ENCODE data around the gene TP53I3. TPM values are rescaled to one million over a fixed set of nuclear protein-coding genes. Genes with fewer than 3 reads are reported as not detected.
A peak's percentile ranks its signal among the peaks of the same experiment; 100 is the strongest.
"Not testable (repeated sequence)": the region's sequence is repeated elsewhere in the genome, so short reads cannot be mapped to it uniquely, and the experiment has no call there.

Gene TP53I3
- total RNA-seq, 4 donors from 2014 or later: 69.5 to 129 (median 84.7) TPM

DNA sequence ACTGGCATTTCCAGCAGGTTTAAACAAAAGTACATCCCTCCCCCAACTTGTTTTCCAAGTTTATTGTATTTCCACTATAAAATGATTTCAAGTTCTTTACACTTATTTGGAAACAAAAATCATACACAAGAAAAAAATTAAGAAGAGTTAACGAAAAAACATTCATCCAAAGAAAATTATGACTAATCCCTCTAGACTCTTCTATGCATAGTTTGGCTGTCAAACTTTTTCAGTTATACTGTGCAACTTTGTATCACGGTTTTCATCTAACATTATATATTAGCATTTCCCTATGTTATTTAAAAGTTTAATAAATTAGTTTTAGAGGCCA, 38.1 kb downstream of the TP53I3 start:
- DNase-seq: no peak
- TF ChIP-seq, protein P1, sequence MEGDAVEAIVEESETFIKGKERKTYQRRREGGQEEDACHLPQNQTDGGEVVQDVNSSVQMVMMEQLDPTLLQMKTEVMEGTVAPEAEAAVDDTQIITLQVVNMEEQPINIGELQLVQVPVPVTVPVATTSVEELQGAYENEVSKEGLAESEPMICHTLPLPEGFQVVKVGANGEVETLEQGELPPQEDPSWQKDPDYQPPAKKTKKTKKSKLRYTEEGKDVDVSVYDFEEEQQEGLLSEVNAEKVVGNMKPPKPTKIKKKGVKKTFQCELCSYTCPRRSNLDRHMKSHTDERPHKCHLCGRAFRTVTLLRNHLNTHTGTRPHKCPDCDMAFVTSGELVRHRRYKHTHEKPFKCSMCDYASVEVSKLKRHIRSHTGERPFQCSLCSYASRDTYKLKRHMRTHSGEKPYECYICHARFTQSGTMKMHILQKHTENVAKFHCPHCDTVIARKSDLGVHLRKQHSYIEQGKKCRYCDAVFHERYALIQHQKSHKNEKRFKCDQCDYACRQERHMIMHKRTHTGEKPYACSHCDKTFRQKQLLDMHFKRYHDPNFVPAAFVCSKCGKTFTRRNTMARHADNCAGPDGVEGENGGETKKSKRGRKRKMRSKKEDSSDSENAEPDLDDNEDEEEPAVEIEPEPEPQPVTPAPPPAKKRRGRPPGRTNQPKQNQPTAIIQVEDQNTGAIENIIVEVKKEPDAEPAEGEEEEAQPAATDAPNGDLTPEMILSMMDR (IDR thresholded peaks at IDR 0.05): no peak
- TF ChIP-seq POLR2A (IDR thresholded peaks at IDR 0.05): no peak
- H3K4me1 ChIP-seq: peaks cover 8 to 52% (median 11%) of the 10 kb centered on the region in 3 donors
- no peaks in the 10 kb centered on the region for H3K27me3 ChIP-seq
- H3K27ac ChIP-seq: peak overlapping the region in 2 of 4 donors; percentile 84
- H3K4me3 ChIP-seq: peak overlapping the region; percentile 53 to 82 (median 74)
- WGBS, 2 donors: 0 to 1% methylated on average over 2 of the region's 2 CpGs
- intact Hi-C loops (cut with DNase I): no loop called here
- no peaks in the 10 kb centered on the region for H3K36me3 ChIP-seq
- no peaks in the 10 kb centered on the region for H3K9me3 ChIP-seq

DNA sequence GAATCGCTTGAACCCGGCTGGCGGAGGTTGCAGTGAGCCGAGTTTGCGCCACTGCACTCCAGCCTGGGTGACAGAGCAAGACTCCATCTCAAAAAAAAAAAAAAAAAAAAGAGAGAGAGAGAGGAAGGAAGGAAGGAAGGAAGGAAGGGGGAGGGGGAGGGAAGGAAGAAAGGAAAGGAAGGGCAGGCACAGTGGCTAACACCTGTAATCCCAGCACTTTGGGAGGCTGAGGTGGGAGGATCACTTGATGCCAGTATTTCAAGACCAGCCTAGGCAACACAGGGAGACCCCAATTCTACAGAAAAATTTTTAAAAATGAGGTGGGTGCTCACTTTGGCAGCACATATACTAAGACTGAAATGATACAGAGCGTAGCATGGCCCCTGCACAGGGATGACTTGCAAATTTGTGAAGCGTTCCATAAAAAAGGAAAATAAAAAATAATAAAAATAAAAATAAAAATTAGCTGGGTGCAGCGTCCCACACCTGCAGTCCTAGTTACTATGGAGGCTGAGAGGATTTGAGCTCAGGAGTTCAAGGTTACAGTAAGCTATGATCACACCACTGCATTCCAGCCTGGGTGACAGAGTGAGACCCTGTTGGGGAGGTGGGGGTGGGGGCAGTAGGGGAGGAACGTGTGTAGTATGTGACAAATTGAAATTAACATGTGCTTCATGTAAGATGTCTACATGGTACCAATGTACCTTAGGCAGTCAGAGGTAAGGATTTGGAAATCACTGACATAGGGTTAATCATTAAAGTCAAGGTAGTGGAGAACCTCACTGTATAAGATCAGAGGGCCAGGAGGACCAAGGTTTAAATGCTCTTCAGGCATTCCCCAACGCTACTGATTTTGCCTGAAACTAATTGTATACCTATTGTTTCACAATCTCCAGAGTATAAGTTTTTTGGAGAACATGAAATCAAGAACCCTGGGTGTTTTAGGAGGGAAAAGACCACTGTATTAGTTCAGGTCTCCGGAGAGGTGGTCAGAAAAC, 38.8 kb downstream of the TP53I3 start:
- no peaks in the 10 kb centered on the region for H3K36me3 ChIP-seq
- H3K9me3 ChIP-seq: no peaks in the 10 kb centered on the region
- peak overlapping the region in 1 of 4 donors; percentile 67 for H3K4me3 ChIP-seq
- intact Hi-C loops (cut with DNase I): no loop called here
- 76 to 82% methylated on average over 9 to 11 of the region's 11 CpGs for WGBS, 2 donors
- no peaks in the 10 kb centered on the region for H3K27me3 ChIP-seq
- TF ChIP-seq POLR2A (IDR thresholded peaks at IDR 0.05): no peak
- TF ChIP-seq, protein P1 (IDR thresholded peaks at IDR 0.05): no peak
- peaks cover 8 to 52% (median 11%) of the 10 kb centered on the region in 3 donors for H3K4me1 ChIP-seq
- DNase-seq: no peak
- H3K27ac ChIP-seq: no peak overlapping the region

DNA sequence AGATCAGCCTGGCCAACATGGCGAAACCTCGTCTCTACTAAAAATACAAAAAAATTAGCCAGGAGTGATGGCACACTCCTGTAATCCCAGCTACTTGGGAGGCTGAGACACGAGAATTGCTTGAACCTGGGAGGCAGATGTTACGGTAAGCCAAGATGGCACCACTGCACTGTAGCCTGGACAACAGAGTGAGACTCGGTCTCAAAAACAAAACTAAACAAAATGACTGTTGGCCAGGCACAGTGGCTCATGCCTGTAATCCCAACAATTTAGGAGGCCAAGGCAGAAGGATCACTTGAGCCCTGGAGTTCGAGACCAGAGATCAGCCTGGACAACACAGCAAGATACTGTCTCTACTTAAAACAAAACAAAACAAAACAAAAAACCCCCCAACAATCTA, 41.5 kb downstream of the TP53I3 start:
- H3K27me3 ChIP-seq; H3K27ac ChIP-seq; H3K4me3 ChIP-seq; DNase-seq; H3K9me3 ChIP-seq; intact Hi-C loops (cut with DNase I): not testable (repeated sequence)
- Histone ChIP-seq H3K36me3 (peaks cover 0 to 18% (median 9%) of the 10 kb centered on the region in 3 donors), H3K4me1 (peaks cover 2 to 28% (median 8%) of the 10 kb centered on the region in 3 donors)
- WGBS, 2 donors: 87 to 95% methylated on average over 6 of the region's 6 CpGs

DNA sequence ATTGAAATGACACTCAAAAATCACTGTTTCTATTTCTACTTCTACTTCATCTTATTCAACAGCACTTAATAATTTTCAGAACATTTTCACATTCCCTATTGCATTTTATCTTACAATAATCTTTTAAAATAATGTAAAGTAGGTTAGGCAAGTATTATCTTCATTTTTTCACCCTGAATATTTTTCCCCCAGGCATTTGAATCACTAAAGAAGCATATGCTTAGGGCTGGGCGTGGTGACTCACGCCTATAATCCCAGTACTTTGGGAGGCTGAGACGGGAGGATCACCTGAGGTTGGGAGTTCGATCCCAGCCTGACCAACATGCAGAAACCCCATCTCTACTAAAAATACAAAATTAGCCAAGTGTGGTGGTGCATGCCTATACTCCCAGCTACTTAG, 44.1 kb downstream of the TP53I3 start:
- TF ChIP-seq, protein P1 (IDR thresholded peaks at IDR 0.05): no peak
- TF ChIP-seq POLR2A (IDR thresholded peaks at IDR 0.05): no peak
- DNase-seq: no peak
- H3K27me3 ChIP-seq: no peaks in the 10 kb centered on the region
- no peak overlapping the region for H3K4me3 ChIP-seq
- H3K36me3 ChIP-seq: peaks cover 0 to 38% (median 18%) of the 10 kb centered on the region in 3 donors
- H3K27ac ChIP-seq: no peak overlapping the region
- intact Hi-C loops (cut with DNase I): no loop called here
- peaks cover 0 to 7% (median 0%) of the 10 kb centered on the region in 3 donors for H3K4me1 ChIP-seq
- no peaks in the 10 kb centered on the region for H3K9me3 ChIP-seq
- WGBS, 2 donors: 76 to 83% methylated on average over 4 of the region's 4 CpGs

DNA sequence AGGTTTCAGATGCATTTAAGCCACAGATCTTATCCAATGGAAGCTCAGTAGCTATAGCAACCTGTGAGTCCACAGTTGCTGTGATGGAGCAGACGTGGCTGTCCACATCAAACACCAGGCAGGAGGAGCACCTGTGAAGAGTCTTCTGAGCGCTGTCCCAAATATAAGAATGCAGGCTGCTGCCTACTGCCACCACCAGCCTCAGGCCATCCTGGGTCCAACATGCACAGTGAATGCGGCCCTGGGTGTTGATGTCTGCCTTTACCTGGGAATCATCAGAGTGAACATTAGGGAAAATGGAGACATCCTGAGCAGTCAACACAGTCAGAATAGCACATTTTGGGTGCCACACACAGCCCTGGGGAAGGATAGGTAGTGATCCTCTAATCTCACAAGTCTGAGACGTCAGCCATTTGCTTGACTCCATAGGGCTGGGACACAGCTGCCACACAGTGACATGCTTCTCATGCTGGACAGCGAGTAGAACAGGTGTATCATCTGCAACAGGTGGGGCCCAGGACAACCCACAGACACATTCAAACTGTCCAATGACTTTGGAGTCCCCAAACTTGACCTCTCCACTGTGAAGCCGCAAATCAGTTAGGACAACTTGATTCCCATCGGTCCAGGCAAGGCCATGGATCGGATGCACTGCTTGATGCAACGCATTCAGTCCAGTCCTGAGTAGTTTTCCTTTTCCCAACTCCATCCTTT, 45.7 kb downstream of the TP53I3 start:
- intact Hi-C loops (cut with DNase I): no loop called here
- Histone ChIP-seq H3K9me3 (no peaks in the 10 kb centered on the region), H3K4me3 (no peak overlapping the region), H3K36me3 (peaks cover 0 to 38% (median 18%) of the 10 kb centered on the region in 3 donors), H3K27me3 (no peaks in the 10 kb centered on the region), H3K27ac (no peak overlapping the region), H3K4me1 (no peaks in the 10 kb centered on the region)
- TF ChIP-seq, protein P1 (IDR thresholded peaks at IDR 0.05): no peak
- TF ChIP-seq POLR2A (IDR thresholded peaks at IDR 0.05): no peak
- 90 to 94% methylated on average over 9 of the region's 9 CpGs for WGBS, 2 donors
- no peak for DNase-seq

Small RNAs within 50 kb of the gene (small RNA-seq; reads per million reads assigned to genes)
- gene RNU6-370P: 0 reads per million in 4 donors

Other genes starting within 250 kb of the TP53I3 start
- gene ATAD2B, start 157.7 kb downstream of the TP53I3 start, total RNA-seq: 10 to 100 TPM in 3 of 4 donors, 1 to 10 TPM in 1; 7.4 to 29.2 (median 20.8) TPM
- gene UBXN2A, start 144.4 kb downstream of the TP53I3 start, total RNA-seq: 10 to 100 TPM in 2 of 4 donors, 1 to 10 TPM in 2; 8.8 to 16.2 (median 10.0) TPM
- under 1 TPM in 1 of 4 donors, not detected in 3; 0.19 TPM for gene MFSD2B, start 74.7 kb downstream of the TP53I3 start, total RNA-seq
- 1 to 10 TPM; 2.8 to 4.9 (median 4.0) TPM for gene WDCP, start 37.4 kb downstream of the TP53I3 start, total RNA-seq
- 10 to 100 TPM in 1 of 4 donors, 1 to 10 TPM in 3; 4.5 to 12.1 (median 8.3) TPM for gene FKBP1B, start 35.1 kb downstream of the TP53I3 start, total RNA-seq
- 100 to 1,000 TPM in 3 of 4 donors, 10 to 100 TPM in 1; 91.3 to 150 (median 125) TPM for gene SF3B6, start 8.5 kb downstream of the TP53I3 start, total RNA-seq
- not detected for gene PFN4, start 38.5 kb upstream of the TP53I3 start, total RNA-seq
- 10 to 100 TPM in 2 of 4 donors, 1 to 10 TPM in 1, under 1 TPM in 1; 0.87 to 16.4 (median 8.4) TPM for gene FAM228B, start 38.6 kb upstream of the TP53I3 start, total RNA-seq
- under 1 TPM in 2 of 4 donors, not detected in 2; 0.19 TPM for gene FAM228A, start 90.2 kb upstream of the TP53I3 start, total RNA-seq